WTC11 (cell line): Measurements from ENCODE around the gene TWIST2. TPM values are rescaled to one million over a fixed set of nuclear protein-coding genes. Genes with fewer than 3 reads are reported as not detected.

Experiments
- ATAC-seq: fragments of 200-7000 bp; cut with Tn5 transposase; 2 replicates; pipeline ENCODE4 v1.10.0; 2021; ENCODE audit warnings: mild to moderate bottlenecking, moderate library complexity
- CTCF ChIA-PET: fragments of 300-600 bp; sonication (Branson Sonifier 250); formaldehyde crosslinking; loops from one replicate; lab custom pipeline; 2021; ENCODE audit warnings: antibody characterized with exemption; lab: Charles Lee
- POLR2A ChIA-PET: fragments of 350-600 bp; sonication (Branson Sonifier 250); formaldehyde crosslinking; loops from one replicate; lab custom pipeline; 2021; ENCODE audit warnings: antibody characterized with exemption; lab: Charles Lee
- DNase-seq: peaks from one replicate; pipeline ENCODE4 v3.0.0; 2021; ENCODE audit warnings: low spot score
- H3K27ac Mint-ChIP-seq: 2 replicates; pipeline ENCODE4 v1.8.0; 2021; ENCODE audit warnings: mixed read lengths
- H3K27me3 Mint-ChIP-seq: 2 replicates; pipeline ENCODE4 v1.8.0; 2021; ENCODE audit warnings: low read depth, mild to moderate bottlenecking, moderate library complexity, mixed read lengths
- H3K36me3 Mint-ChIP-seq: 2 replicates; pipeline ENCODE4 v1.8.0; 2021; ENCODE audit warnings: mixed read lengths
- H3K4me1 Mint-ChIP-seq: 2 replicates; pipeline ENCODE4 v1.8.0; 2022; ENCODE audit warnings: mixed read lengths
- H3K4me3 Mint-ChIP-seq: 2 replicates; pipeline ENCODE4 v1.8.0; 2021; ENCODE audit warnings: mild to moderate bottlenecking, moderate library complexity, mixed read lengths
- H3K9me3 Mint-ChIP-seq: 2 replicates; pipeline ENCODE4 v1.8.0; 2021; ENCODE audit warnings: mixed read lengths
- CREM ChIP-seq: sonication (generic); formaldehyde crosslinking; IDR thresholded peaks from 2 replicates; pipeline ENCODE4 v1.8.1; 2022; ENCODE audit warnings: mild to moderate bottlenecking, missing genetic modification reagents, moderate library complexity
- ESRRA ChIP-seq: sonication (generic); formaldehyde crosslinking; IDR thresholded peaks from 2 replicates; pipeline ENCODE4 v1.8.1; 2022; ENCODE audit warnings: mild to moderate bottlenecking, missing genetic modification reagents, borderline replicate concordance
- FOXP1 ChIP-seq: sonication (generic); formaldehyde crosslinking; IDR thresholded peaks from 2 replicates; pipeline ENCODE4 v1.8.0; 2022; ENCODE audit warnings: missing genetic modification reagents, mild to moderate bottlenecking, moderate library complexity, borderline replicate concordance
- GRHL2 ChIP-seq: fragments of 250-450 bp; sonication (Bioruptor Pico); IDR thresholded peaks from 2 replicates; pipeline ENCODE4 v1.8.0; 2022; ENCODE audit warnings: mild to moderate bottlenecking, moderate library complexity; ENCODE audit not compliant: insufficient replicate concordance, severe bottlenecking
- KAT7 ChIP-seq: sonication (generic); formaldehyde crosslinking; IDR thresholded peaks from 2 replicates; pipeline ENCODE4 v1.8.1; 2023; ENCODE audit warnings: missing genetic modification reagents, mild to moderate bottlenecking, borderline replicate concordance
- NFATC4 ChIP-seq: fragments of 250-450 bp; sonication (Bioruptor Pico); IDR thresholded peaks from 2 replicates; pipeline ENCODE4 v1.9.0; 2021; ENCODE audit warnings: mild to moderate bottlenecking
- NFYB ChIP-seq: sonication (generic); formaldehyde crosslinking; conservative IDR thresholded peaks from 2 replicates; pipeline ENCODE4 v1.8.0; 2022; ENCODE audit warnings: low read depth, missing genetic modification reagents
- PRRX2 ChIP-seq: fragments of 250-450 bp; sonication (Bioruptor Pico); IDR thresholded peaks from 2 replicates; pipeline ENCODE4 v1.8.0; 2021; ENCODE audit warnings: mild to moderate bottlenecking
- TEAD1 ChIP-seq: sonication (generic); formaldehyde crosslinking; IDR thresholded peaks from 2 replicates; pipeline ENCODE4 v1.8.0; 2022; ENCODE audit warnings: mild to moderate bottlenecking, missing genetic modification reagents
- ZNF138 ChIP-seq: sonication (generic); formaldehyde crosslinking; conservative IDR thresholded peaks from 2 replicates; pipeline ENCODE4 v1.8.1; 2022; ENCODE audit warnings: mild to moderate bottlenecking, moderate library complexity, missing genetic modification reagents
- ZNF232 ChIP-seq: sonication (generic); formaldehyde crosslinking; IDR thresholded peaks from 2 replicates; pipeline ENCODE4 v1.8.0; 2022; ENCODE audit warnings: mild to moderate bottlenecking, missing genetic modification reagents
- ZNF396 ChIP-seq: fragments of 250-450 bp; sonication (Bioruptor Pico); IDR thresholded peaks from 2 replicates; pipeline ENCODE4 v1.8.0; 2021; ENCODE audit warnings: mild to moderate bottlenecking, moderate library complexity, borderline replicate concordance
- ZNF416 ChIP-seq: fragments of 250-450 bp; sonication (Bioruptor Pico); IDR thresholded peaks from 2 replicates; pipeline ENCODE4 v1.9.0; 2021; ENCODE audit warnings: mild to moderate bottlenecking, inconsistent platforms
- total RNA-seq: library from RNA; stranded (reverse); gene quantifications from 3 replicates; pipeline ENCODE4 v1.2.3, GENCODE V29; 2021
- TF ChIP-seq, protein P1 (sequence below): sonication (generic); formaldehyde crosslinking; IDR thresholded peaks from 2 replicates; pipeline ENCODE4 v1.8.0; 2022; ENCODE audit warnings: mild to moderate bottlenecking, missing genetic modification reagents
- TF ChIP-seq, protein P2 (sequence below): sonication (generic); formaldehyde crosslinking; IDR thresholded peaks from 2 replicates; pipeline ENCODE4 v1.8.0; 2023; ENCODE audit warnings: mild to moderate bottlenecking, missing genetic modification reagents
- TF ChIP-seq, protein P3 (sequence below): sonication (generic); formaldehyde crosslinking; IDR thresholded peaks from 2 replicates; pipeline ENCODE4 v1.8.1; 2023; ENCODE audit warnings: mild to moderate bottlenecking, missing genetic modification reagents
- TF ChIP-seq, protein P4 (sequence below): fragments of 200-600 bp; IDR thresholded peaks from 2 replicates; pipeline ENCODE4 v1.8.0; 2022; ENCODE audit warnings: antibody characterized with exemption
- TF ChIP-seq, protein P5 (sequence below): sonication (generic); formaldehyde crosslinking; IDR thresholded peaks from 2 replicates; pipeline ENCODE4 v1.8.1; 2023; ENCODE audit warnings: mild to moderate bottlenecking, missing genetic modification reagents, moderate library complexity
- TF ChIP-seq, protein P6 (sequence below): sonication (generic); formaldehyde crosslinking; IDR thresholded peaks from 2 replicates; pipeline ENCODE4 v1.8.1; 2023; ENCODE audit warnings: mild to moderate bottlenecking, missing genetic modification reagents
- TF ChIP-seq, protein P7 (sequence below): sonication (generic); formaldehyde crosslinking; IDR thresholded peaks from 2 replicates; pipeline ENCODE4 v1.8.1; 2022; ENCODE audit warnings: mild to moderate bottlenecking, moderate library complexity, missing genetic modification reagents
- TF ChIP-seq, protein P8 (sequence below): sonication (generic); formaldehyde crosslinking; IDR thresholded peaks from 2 replicates; pipeline ENCODE4 v1.8.0; 2022; ENCODE audit warnings: mild to moderate bottlenecking, missing genetic modification reagents

Gene TWIST2
- total RNA-seq, 1 experiment from 2014 or later, result 5.7 TPM

DNA sequence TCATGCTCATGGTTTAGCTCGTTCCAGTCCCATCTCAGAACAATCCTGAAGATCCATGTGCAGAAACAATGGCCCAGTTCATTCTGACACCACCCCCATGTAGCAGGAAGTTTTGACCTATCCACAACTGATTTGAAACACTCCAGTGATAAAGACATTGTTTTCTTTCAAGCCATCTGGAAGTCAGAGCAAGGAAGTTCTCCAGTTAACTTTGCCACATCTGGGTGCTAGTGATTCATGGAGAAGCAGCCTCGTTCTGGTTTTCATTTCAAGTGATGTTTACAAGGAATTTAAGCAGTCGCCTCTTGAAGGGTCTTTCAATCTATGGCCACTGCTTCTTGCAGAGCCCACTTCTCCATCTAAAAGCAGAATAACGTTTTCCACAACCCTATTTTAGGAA, 36.6 kb upstream of the TWIST2 start:
- H3K4me1 Mint-ChIP-seq, result no peaks in the 10 kb centered on the region
- ATAC-seq, result no peak
- no peak overlapping the region for H3K4me3 Mint-ChIP-seq
- peaks cover 19% of the 10 kb centered on the region for H3K36me3 Mint-ChIP-seq
- DNase-seq, result no peak
- CTCF ChIA-PET, result no interaction called here
- peaks cover 45% of the 10 kb centered on the region for H3K9me3 Mint-ChIP-seq
- no peak for TF ChIP-seq ZNF232 (CRISPR knock-in tag)
- TF ChIP-seq, protein P1, sequence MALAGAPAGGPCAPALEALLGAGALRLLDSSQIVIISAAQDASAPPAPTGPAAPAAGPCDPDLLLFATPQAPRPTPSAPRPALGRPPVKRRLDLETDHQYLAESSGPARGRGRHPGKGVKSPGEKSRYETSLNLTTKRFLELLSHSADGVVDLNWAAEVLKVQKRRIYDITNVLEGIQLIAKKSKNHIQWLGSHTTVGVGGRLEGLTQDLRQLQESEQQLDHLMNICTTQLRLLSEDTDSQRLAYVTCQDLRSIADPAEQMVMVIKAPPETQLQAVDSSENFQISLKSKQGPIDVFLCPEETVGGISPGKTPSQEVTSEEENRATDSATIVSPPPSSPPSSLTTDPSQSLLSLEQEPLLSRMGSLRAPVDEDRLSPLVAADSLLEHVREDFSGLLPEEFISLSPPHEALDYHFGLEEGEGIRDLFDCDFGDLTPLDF (CRISPR knock-in tag), result no peak
- no peak for TF ChIP-seq NFYB
- TF ChIP-seq, protein P2, sequence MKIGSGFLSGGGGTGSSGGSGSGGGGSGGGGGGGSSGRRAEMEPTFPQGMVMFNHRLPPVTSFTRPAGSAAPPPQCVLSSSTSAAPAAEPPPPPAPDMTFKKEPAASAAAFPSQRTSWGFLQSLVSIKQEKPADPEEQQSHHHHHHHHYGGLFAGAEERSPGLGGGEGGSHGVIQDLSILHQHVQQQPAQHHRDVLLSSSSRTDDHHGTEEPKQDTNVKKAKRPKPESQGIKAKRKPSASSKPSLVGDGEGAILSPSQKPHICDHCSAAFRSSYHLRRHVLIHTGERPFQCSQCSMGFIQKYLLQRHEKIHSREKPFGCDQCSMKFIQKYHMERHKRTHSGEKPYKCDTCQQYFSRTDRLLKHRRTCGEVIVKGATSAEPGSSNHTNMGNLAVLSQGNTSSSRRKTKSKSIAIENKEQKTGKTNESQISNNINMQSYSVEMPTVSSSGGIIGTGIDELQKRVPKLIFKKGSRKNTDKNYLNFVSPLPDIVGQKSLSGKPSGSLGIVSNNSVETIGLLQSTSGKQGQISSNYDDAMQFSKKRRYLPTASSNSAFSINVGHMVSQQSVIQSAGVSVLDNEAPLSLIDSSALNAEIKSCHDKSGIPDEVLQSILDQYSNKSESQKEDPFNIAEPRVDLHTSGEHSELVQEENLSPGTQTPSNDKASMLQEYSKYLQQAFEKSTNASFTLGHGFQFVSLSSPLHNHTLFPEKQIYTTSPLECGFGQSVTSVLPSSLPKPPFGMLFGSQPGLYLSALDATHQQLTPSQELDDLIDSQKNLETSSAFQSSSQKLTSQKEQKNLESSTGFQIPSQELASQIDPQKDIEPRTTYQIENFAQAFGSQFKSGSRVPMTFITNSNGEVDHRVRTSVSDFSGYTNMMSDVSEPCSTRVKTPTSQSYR (CRISPR knock-in tag), result no peak
- no peak for TF ChIP-seq ZNF416 (CRISPR knock-in tag)
- no peak overlapping the region for H3K27ac Mint-ChIP-seq
- peaks cover 7% of the 10 kb centered on the region for H3K27me3 Mint-ChIP-seq
- POLR2A ChIA-PET, result no interaction called here

DNA sequence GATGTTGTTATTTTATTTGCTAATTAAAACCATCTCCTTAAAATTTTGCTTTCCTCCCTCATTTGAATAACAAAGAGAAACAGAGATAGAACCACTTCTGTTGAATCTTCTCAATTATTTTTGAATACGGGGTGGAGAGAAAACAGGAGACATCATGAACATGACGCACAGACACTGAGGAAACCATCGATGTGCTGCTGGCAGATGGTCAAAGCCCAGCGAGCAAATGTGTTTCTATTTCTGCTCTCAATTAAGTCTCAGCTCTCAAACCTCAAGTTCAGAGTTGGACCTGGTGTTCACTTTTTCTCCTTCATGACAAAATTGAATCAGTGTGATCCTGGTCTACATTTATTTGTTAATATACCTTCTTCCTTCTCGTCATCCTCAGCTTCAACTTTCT, 36.1 kb upstream of the TWIST2 start:
- Mint-ChIP-seq H3K27me3 (peaks cover 7% of the 10 kb centered on the region), H3K4me1 (no peaks in the 10 kb centered on the region; the same call in 1 of the 2 replicates)
- TF ChIP-seq, protein P3, sequence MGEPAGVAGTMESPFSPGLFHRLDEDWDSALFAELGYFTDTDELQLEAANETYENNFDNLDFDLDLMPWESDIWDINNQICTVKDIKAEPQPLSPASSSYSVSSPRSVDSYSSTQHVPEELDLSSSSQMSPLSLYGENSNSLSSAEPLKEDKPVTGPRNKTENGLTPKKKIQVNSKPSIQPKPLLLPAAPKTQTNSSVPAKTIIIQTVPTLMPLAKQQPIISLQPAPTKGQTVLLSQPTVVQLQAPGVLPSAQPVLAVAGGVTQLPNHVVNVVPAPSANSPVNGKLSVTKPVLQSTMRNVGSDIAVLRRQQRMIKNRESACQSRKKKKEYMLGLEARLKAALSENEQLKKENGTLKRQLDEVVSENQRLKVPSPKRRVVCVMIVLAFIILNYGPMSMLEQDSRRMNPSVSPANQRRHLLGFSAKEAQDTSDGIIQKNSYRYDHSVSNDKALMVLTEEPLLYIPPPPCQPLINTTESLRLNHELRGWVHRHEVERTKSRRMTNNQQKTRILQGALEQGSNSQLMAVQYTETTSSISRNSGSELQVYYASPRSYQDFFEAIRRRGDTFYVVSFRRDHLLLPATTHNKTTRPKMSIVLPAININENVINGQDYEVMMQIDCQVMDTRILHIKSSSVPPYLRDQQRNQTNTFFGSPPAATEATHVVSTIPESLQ (CRISPR knock-in tag), result no peak
- TF ChIP-seq, protein P4, sequence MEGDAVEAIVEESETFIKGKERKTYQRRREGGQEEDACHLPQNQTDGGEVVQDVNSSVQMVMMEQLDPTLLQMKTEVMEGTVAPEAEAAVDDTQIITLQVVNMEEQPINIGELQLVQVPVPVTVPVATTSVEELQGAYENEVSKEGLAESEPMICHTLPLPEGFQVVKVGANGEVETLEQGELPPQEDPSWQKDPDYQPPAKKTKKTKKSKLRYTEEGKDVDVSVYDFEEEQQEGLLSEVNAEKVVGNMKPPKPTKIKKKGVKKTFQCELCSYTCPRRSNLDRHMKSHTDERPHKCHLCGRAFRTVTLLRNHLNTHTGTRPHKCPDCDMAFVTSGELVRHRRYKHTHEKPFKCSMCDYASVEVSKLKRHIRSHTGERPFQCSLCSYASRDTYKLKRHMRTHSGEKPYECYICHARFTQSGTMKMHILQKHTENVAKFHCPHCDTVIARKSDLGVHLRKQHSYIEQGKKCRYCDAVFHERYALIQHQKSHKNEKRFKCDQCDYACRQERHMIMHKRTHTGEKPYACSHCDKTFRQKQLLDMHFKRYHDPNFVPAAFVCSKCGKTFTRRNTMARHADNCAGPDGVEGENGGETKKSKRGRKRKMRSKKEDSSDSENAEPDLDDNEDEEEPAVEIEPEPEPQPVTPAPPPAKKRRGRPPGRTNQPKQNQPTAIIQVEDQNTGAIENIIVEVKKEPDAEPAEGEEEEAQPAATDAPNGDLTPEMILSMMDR, result no peak
- TF ChIP-seq NFATC4 (CRISPR knock-in tag) (no peak), PRRX2 (no peak), ZNF138 (CRISPR knock-in tag) (no peak), CREM (CRISPR knock-in tag) (no peak), TEAD1 (CRISPR knock-in tag) (no peak), ESRRA (CRISPR knock-in tag) (no peak), ZNF396 (CRISPR knock-in tag) (no peak), KAT7 (CRISPR knock-in tag) (no peak), GRHL2 (no peak), FOXP1 (CRISPR knock-in tag) (no peak)
- TF ChIP-seq, protein P5, sequence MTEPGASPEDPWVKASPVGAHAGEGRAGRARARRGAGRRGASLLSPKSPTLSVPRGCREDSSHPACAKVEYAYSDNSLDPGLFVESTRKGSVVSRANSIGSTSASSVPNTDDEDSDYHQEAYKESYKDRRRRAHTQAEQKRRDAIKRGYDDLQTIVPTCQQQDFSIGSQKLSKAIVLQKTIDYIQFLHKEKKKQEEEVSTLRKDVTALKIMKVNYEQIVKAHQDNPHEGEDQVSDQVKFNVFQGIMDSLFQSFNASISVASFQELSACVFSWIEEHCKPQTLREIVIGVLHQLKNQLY, result no peak
- TF ChIP-seq, protein P6, sequence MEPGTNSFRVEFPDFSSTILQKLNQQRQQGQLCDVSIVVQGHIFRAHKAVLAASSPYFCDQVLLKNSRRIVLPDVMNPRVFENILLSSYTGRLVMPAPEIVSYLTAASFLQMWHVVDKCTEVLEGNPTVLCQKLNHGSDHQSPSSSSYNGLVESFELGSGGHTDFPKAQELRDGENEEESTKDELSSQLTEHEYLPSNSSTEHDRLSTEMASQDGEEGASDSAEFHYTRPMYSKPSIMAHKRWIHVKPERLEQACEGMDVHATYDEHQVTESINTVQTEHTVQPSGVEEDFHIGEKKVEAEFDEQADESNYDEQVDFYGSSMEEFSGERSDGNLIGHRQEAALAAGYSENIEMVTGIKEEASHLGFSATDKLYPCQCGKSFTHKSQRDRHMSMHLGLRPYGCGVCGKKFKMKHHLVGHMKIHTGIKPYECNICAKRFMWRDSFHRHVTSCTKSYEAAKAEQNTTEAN (CRISPR knock-in tag), result no peak
- TF ChIP-seq, protein P7, sequence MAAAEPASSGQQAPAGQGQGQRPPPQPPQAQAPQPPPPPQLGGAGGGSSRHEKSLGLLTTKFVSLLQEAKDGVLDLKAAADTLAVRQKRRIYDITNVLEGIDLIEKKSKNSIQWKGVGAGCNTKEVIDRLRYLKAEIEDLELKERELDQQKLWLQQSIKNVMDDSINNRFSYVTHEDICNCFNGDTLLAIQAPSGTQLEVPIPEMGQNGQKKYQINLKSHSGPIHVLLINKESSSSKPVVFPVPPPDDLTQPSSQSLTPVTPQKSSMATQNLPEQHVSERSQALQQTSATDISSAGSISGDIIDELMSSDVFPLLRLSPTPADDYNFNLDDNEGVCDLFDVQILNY (CRISPR knock-in tag), result no peak
- TF ChIP-seq, protein P8, sequence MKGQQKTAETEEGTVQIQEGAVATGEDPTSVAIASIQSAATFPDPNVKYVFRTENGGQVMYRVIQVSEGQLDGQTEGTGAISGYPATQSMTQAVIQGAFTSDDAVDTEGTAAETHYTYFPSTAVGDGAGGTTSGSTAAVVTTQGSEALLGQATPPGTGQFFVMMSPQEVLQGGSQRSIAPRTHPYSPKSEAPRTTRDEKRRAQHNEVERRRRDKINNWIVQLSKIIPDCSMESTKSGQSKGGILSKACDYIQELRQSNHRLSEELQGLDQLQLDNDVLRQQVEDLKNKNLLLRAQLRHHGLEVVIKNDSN (CRISPR knock-in tag), result no peak

More for the DNA sequence above, 36.1 kb upstream of the TWIST2 start:
- ChIA-PET CTCF (no interaction called here), POLR2A (no interaction called here)
- Mint-ChIP-seq H3K9me3 (peaks cover 45% of the 10 kb centered on the region), H3K27ac (no peak overlapping the region), H3K36me3 (peaks cover 19% of the 10 kb centered on the region), H3K4me3 (no peak overlapping the region)
- ATAC-seq, result no peak
- no peak for DNase-seq
